SK-N-MC (cell line): ENCODE results near the gene CCDC89.
A peak's percentile ranks its signal among the peaks of the same experiment; 100 is the strongest.

ENCODE experiments used
- DNase-seq: peaks from one replicate; pipeline ENCODE4 v3.0.0-alpha.2; 2011; ENCODE audit warnings: low read depth, low spot score
- H3K27ac ChIP-seq: fragments of 200-600 bp; sonication (generic); 2 replicates; pipeline ENCODE4 v1.5.1; 2016; ENCODE audit warnings: mixed run types
- H3K36me3 ChIP-seq: fragments of 200-600 bp; sonication (generic); 2 replicates; pipeline ENCODE4 v1.6.1; 2017; ENCODE audit warnings: antibody characterized with exemption, low read length, mixed read lengths; ENCODE audit not compliant: insufficient read depth
- H3K4me3 ChIP-seq: fragments of 200-600 bp; sonication (generic); 2 replicates; pipeline ENCODE4 v1.5.1; 2016
- H3K9ac ChIP-seq: fragments of 200-600 bp; sonication (generic); 2 replicates; pipeline ENCODE4 v1.8.0; 2017; ENCODE audit warnings: mixed run types, mixed read lengths; ENCODE audit not compliant: insufficient read length
- H3K9me3 ChIP-seq: fragments of 200-600 bp; sonication (generic); 2 replicates; pipeline ENCODE4 v1.6.1; 2017; ENCODE audit warnings: low read depth, mild to moderate bottlenecking, antibody characterized with exemption, low read length, moderate library complexity, mixed read lengths
- EZH2 ChIP-seq: fragments of 200-600 bp; sonication (generic); IDR thresholded peaks from one replicate; pipeline ENCODE4 v1.6.1; 2017; ENCODE audit warnings: antibody characterized with exemption
- FOXP2 ChIP-seq: optimal IDR thresholded peaks from 2 replicates; pipeline ENCODE3; 2011; ENCODE audit warnings: mild to moderate bottlenecking, moderate library complexity; ENCODE audit not compliant: insufficient read depth; ENCODE audit errors: extremely low read length, control extremely low read depth
- POLR2AphosphoS5 ChIP-seq: IDR thresholded peaks from 2 replicates; pipeline ENCODE4 v1.6.1; 2012; ENCODE audit warnings: mild to moderate bottlenecking, low read depth, low read length, borderline replicate concordance

The CCDC89 gene

GRCh38 chr11:85647604-85648299, 38.2 kb downstream of the CCDC89 start, which contains the start of gene TMEM126A:
TMEM126A (plus strand) TSS chr11:85647967; CDS start chr11:85650256, 2,289 bp downstream.
- Histone ChIP-seq H3K36me3 (peaks cover 10% of the 10 kb centered on the region; the same call in 1 of the 2 replicates), H3K27ac (peak within 1 kb of the TSS; percentile 54; the same call in 1 of the 2 replicates), H3K9ac (peak within 1 kb of the TSS; percentile 82), H3K4me3 (peak within 1 kb of the TSS; percentile 92), H3K9me3 (no peaks in the 10 kb centered on the region)
- DNase-seq: no peak
- TF ChIP-seq POLR2AphosphoS5 (peak; percentile 95), FOXP2 (no peak)

DNA sequence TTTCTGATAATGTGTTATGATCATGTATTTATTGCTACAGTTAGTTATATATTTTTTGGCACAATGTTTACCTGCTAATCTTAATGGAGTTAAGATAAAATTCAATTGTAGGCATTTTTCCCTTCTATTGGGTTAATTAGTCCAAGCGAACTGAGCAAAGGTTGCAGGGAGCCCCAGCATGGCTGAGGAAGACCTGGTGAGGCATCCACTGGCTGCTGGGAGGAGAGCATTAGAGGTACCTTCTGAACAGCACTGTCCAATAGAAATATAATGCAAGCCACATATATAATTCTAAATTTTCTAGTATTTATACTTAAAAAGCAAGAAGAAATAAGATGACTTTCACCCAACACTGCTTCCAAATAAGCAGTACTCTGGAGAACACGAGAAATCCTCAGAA, 38.9 kb downstream of the CCDC89 start:
- Histone ChIP-seq H3K36me3 (peaks cover 10% of the 10 kb centered on the region; the same call in 1 of the 2 replicates), H3K4me3 (peak overlapping the region; percentile 92), H3K27ac (no peak overlapping the region), H3K9me3 (no peaks in the 10 kb centered on the region), H3K9ac (peak overlapping the region; percentile 82)
- DNase-seq: no peak
- no peak for TF ChIP-seq FOXP2
- no peak for TF ChIP-seq EZH2
- TF ChIP-seq POLR2AphosphoS5: no peak

- H3K9ac ChIP-seq: no peak overlapping the region
These were observed 42.8 kb downstream of the CCDC89 start for GRCh38 chr11:85643191-85643614.

DNA sequence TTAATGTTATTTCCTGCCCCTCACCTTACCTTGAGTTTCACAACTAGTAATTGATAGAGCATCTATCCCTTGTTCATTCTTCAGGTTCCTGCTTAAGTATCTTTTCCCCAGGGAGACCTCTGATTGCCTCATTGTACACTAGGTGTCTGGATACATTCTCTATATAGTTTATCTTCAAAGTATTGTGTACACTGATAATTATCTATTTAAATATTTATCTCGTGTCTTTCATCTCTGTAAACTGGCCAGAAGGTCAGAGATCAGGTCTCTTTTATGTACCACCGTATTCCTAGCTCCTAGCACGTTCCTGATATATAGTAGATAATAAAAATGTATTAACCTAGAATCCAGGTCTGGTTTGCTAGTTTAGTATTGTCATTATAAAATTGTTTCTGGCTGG, 51.2 kb downstream of the CCDC89 start:
- peaks cover 49% of the 10 kb centered on the region for H3K36me3 ChIP-seq
- H3K9ac ChIP-seq: no peak overlapping the region
- no peak for DNase-seq
- H3K4me3 ChIP-seq: no peak overlapping the region
- no peak for TF ChIP-seq FOXP2
- TF ChIP-seq EZH2: no peak
- no peak for TF ChIP-seq POLR2AphosphoS5
- H3K9me3 ChIP-seq: no peaks in the 10 kb centered on the region
- H3K27ac ChIP-seq: no peak overlapping the region

More at GRCh38 chr11:85643191-85643614, 42.8 kb downstream of the CCDC89 start:
- Histone ChIP-seq H3K9me3 (no peaks in the 10 kb centered on the region), H3K4me3 (peak overlapping the region; percentile 22; the same call in 1 of the 2 replicates), H3K36me3 (no peaks in the 10 kb centered on the region), H3K27ac (no peak overlapping the region)
- TF ChIP-seq EZH2 (no peak), POLR2AphosphoS5 (no peak), FOXP2 (no peak)
- no peak for DNase-seq
